ENCODE measurements around the gene ZKSCAN1.

DNA sequence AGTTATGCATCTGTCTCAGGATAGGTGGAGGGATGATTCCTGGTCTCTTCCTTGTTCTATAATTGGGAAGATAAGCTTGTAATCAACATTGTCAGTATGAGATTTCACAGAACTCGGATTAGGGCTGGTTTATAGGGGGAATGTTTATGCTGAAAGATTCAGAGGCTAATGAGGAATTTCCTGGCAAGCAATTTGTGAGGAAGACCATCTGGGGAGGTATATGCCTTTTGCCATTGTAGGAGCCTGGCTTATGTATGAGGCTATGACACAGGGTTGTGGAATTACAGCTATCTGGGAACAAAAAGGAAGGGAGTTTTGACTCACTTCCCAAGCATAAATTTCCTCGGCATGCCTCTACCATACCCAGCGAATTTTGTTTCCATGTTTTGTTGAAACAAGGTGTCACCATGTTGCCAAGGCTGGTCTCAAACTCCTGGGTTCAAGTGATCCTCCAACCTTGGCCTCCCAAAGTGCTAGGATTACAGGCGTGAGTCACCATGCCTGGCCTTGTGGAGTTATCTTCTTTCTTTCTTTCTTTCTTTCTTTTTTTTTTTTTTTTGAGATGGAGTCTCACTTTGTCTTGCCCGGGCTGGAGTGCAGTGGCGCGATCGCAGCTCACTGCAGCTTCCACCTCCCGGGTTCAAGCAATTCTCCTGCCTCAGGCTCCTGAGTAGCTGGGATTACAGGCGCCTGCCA is 71.8 kb downstream of the ZKSCAN1 start:
- TF ChIP-seq, protein P1, sequence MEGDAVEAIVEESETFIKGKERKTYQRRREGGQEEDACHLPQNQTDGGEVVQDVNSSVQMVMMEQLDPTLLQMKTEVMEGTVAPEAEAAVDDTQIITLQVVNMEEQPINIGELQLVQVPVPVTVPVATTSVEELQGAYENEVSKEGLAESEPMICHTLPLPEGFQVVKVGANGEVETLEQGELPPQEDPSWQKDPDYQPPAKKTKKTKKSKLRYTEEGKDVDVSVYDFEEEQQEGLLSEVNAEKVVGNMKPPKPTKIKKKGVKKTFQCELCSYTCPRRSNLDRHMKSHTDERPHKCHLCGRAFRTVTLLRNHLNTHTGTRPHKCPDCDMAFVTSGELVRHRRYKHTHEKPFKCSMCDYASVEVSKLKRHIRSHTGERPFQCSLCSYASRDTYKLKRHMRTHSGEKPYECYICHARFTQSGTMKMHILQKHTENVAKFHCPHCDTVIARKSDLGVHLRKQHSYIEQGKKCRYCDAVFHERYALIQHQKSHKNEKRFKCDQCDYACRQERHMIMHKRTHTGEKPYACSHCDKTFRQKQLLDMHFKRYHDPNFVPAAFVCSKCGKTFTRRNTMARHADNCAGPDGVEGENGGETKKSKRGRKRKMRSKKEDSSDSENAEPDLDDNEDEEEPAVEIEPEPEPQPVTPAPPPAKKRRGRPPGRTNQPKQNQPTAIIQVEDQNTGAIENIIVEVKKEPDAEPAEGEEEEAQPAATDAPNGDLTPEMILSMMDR (conservative IDR thresholded peaks at IDR 0.05; ENCODE audit: low read depth, low read length), result no peak
- no peak for TF ChIP-seq EZH2phosphoT487 (IDR thresholded peaks at IDR 0.05; ENCODE audit: borderline replicate concordance, low read length)

All from PC-3 (cell line).